ENCODE measurements around the gene CNDP2.
"Not testable (repeated sequence)": the region's sequence is repeated elsewhere in the genome, so short reads cannot be mapped to it uniquely, and the experiment has no call there.

GRCh38 chr18:74524915-74525314 lies 28.8 kb downstream of the CNDP2 start:
- TF ChIP-seq CTCF, POLR2A (IDR thresholded peaks at IDR 0.05): not testable (repeated sequence)
